ENCODE data around the gene TWIST2. TPM values are rescaled to one million over a fixed set of nuclear protein-coding genes. Genes with fewer than 3 reads are reported as not detected.

Gene TWIST2
- total RNA-seq, 2 donors from 2014 or later, result 6.2 to 26.1 TPM

DNA sequence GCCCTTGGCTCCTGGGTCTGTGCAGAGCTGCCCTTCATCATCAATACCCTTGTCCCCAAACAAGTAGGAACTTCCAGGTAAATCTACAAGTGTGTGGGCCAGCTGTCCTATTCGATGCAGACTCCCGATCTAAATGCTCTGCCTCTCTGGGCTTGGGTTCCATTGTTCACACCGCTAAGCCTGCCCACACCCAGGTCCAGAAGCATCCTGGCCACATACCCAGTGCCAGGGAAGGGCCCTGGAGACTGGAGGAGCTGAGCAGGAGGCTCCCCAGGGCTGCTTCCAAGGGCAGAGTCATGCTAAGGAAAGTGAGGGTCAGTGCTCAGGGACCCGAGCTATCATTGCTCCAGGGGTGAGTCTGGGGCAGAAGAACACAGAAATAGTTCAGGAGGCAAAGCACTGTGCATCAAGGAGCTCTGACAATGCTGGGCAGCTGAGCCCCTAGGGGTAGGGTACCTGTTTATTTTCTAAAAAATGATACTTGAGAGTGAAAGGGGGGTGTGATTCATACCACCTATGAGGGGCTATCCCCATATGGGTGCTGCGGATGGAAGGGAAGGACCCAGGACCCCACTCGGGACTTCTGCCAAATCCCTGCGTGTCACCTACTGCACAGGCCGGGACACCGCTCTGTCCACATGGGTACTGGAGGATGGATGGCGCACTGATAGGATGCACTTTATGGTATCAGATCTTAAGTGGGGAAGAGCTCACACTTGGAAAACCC is 25.8 kb upstream of the TWIST2 start:
- no peaks in the 10 kb centered on the region for H3K27me3 ChIP-seq
- TF ChIP-seq CTCF (IDR thresholded peaks at IDR 0.05), result no peak
- peaks cover 0 to 27% of the 10 kb centered on the region in 2 donors for H3K9me3 ChIP-seq
- no peak overlapping the region for H3K4me3 ChIP-seq
- no peak overlapping the region for H3K27ac ChIP-seq
- H3K36me3 ChIP-seq, result no peaks in the 10 kb centered on the region
- H3K4me1 ChIP-seq, result no peaks in the 10 kb centered on the region
- no peak for DNase-seq (ENCODE audit: low spot score)

- H3K36me3 ChIP-seq, result no peaks in the 10 kb centered on the region
- no peaks in the 10 kb centered on the region for H3K27me3 ChIP-seq
- peaks cover 0 to 32% of the 10 kb centered on the region in 2 donors for H3K9me3 ChIP-seq
- H3K4me1 ChIP-seq, result no peaks in the 10 kb centered on the region
- H3K27ac ChIP-seq, result no peak overlapping the region
- H3K4me3 ChIP-seq, result no peak overlapping the region
- TF ChIP-seq CTCF (IDR thresholded peaks at IDR 0.05), result no peak
- DNase-seq (ENCODE audit: low spot score), result no peak
Observed at GRCh38 chr2:238822955-238823354, 24.9 kb upstream of the TWIST2 start.

DNA sequence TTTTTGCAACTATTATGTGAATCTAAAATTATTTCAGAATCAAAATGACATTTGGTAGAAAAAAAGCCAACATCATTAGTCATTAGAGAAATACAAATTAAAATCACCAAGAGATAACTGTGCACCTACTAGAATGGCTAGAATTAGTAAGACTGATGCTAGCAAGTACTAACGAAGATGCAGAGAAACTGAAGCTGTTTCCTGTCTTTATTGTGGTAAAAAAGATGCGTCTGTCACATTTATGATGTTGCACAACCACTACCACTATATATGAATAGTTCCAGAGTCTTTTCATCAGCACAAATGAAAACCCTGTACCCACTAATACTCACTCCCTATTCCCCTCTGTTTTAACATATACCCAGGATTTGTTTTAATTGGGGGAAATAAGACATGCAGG is 16.7 kb upstream of the TWIST2 start:
- H3K4me3 ChIP-seq, result no peak overlapping the region
- TF ChIP-seq CTCF (IDR thresholded peaks at IDR 0.05), result no peak
- no peak overlapping the region for H3K27ac ChIP-seq
- no peaks in the 10 kb centered on the region for H3K27me3 ChIP-seq
- no peaks in the 10 kb centered on the region for H3K4me1 ChIP-seq
- no peaks in the 10 kb centered on the region for H3K36me3 ChIP-seq
- no peak for DNase-seq (ENCODE audit: low spot score)
- peaks cover 0 to 7% of the 10 kb centered on the region in 2 donors for H3K9me3 ChIP-seq

- Histone ChIP-seq H3K36me3 (no peaks in the 10 kb centered on the region), H3K4me3 (no peak overlapping the region), H3K27ac (no peak overlapping the region), H3K9me3 (peaks cover 0 to 7% of the 10 kb centered on the region in 2 donors), H3K4me1 (no peaks in the 10 kb centered on the region), H3K27me3 (no peaks in the 10 kb centered on the region)
- DNase-seq (ENCODE audit: low spot score), result no peak
- no peak for TF ChIP-seq CTCF (IDR thresholded peaks at IDR 0.05)
Observed at GRCh38 chr2:238834982-238835381, 12.9 kb upstream of the TWIST2 start.

- H3K4me3 ChIP-seq, result no peak overlapping the region
- H3K27me3 ChIP-seq, result no peaks in the 10 kb centered on the region
- H3K4me1 ChIP-seq, result no peaks in the 10 kb centered on the region
- peaks cover 0 to 7% of the 10 kb centered on the region in 2 donors for H3K9me3 ChIP-seq
- no peak for TF ChIP-seq CTCF (IDR thresholded peaks at IDR 0.05)
- no peak overlapping the region for H3K27ac ChIP-seq
- H3K36me3 ChIP-seq, result no peaks in the 10 kb centered on the region
- no peak for DNase-seq (ENCODE audit: low spot score)
Observed at GRCh38 chr2:238835726-238836301, 12.1 kb upstream of the TWIST2 start.

All from right atrium auricular region (tissue), 2 donors.